HG03064 (cell line): Measurements from ENCODE around the gene AKAP6.

Source experiments
- ATAC-seq: cut with Tn5 transposase; IDR thresholded peaks from one replicate; pipeline ENCODE4 v1.9.1; 2021; ENCODE audit warnings: low read depth; ENCODE audit not compliant: unreplicated experiment

Gene AKAP6

GRCh38 chr14:32329690-32330285 lies 690 bp downstream of the AKAP6 start:
- ATAC-seq: no peak

- no peak for ATAC-seq
Observed at GRCh38 chr14:32330351-32331111, 1.4 kb downstream of the AKAP6 start.

- no peak for ATAC-seq
Observed at GRCh38 chr14:32331206-32331605, 2.1 kb downstream of the AKAP6 start.

GRCh38 chr14:32332415-32333316 lies 3.6 kb downstream of the AKAP6 start:
- no peak for ATAC-seq

- no peak for ATAC-seq
Observed at GRCh38 chr14:32336702-32337101, 7.6 kb downstream of the AKAP6 start.

- no peak for ATAC-seq
Observed at GRCh38 chr14:32337759-32338158, 8.7 kb downstream of the AKAP6 start.

GRCh38 chr14:32339188-32339587 lies 10.1 kb downstream of the AKAP6 start:
- no peak for ATAC-seq

GRCh38 chr14:32341947-32342846 lies 13.1 kb downstream of the AKAP6 start:
- ATAC-seq: no peak

GRCh38 chr14:32342847-32343194 lies 13.7 kb downstream of the AKAP6 start:
- ATAC-seq: no peak

GRCh38 chr14:32343926-32344430 lies 14.9 kb downstream of the AKAP6 start:
- ATAC-seq: no peak

GRCh38 chr14:32345311-32345791 lies 16.3 kb downstream of the AKAP6 start:
- no peak for ATAC-seq

GRCh38 chr14:32349322-32349721 lies 20.2 kb downstream of the AKAP6 start:
- no peak for ATAC-seq

- peak; percentile 89 for ATAC-seq
Observed at GRCh38 chr14:32350020-32350419, 20.9 kb downstream of the AKAP6 start.

- no peak for ATAC-seq
Observed at GRCh38 chr14:32352631-32353030, 23.5 kb downstream of the AKAP6 start.

GRCh38 chr14:32354716-32355115 lies 25.6 kb downstream of the AKAP6 start:
- no peak for ATAC-seq

GRCh38 chr14:32358781-32359180 lies 29.7 kb downstream of the AKAP6 start:
- no peak for ATAC-seq

GRCh38 chr14:32361674-32362073 lies 32.6 kb downstream of the AKAP6 start:
- ATAC-seq: no peak

- ATAC-seq: no peak
Observed at GRCh38 chr14:32363761-32364160, 34.7 kb downstream of the AKAP6 start.

- no peak for ATAC-seq
Observed at GRCh38 chr14:32364941-32365340, 35.8 kb downstream of the AKAP6 start.

- no peak for ATAC-seq
Observed at GRCh38 chr14:32366256-32366879, 37.3 kb downstream of the AKAP6 start.
